H1 (cell line): ENCODE results near the gene GBP7. TPM values are rescaled to one million over a fixed set of nuclear protein-coding genes. Genes with fewer than 3 reads are reported as not detected.

ENCODE experiments used
- ASH2L ChIP-seq: fragments of 200-600, 300-600 bp; sonication (generic); IDR thresholded peaks from one replicate; pipeline ENCODE4 v1.7.1; 2017; ENCODE audit warnings: low read length
- CHD7 ChIP-seq: fragments of 300-600 bp; sonication (generic); IDR thresholded peaks from 2 replicates; pipeline ENCODE4 v1.7.1; 2012; ENCODE audit warnings: low read length, moderate library complexity, mild to moderate bottlenecking, inconsistent platforms; ENCODE audit not compliant: insufficient replicate concordance
- JUND ChIP-seq: IDR thresholded peaks from 2 replicates; pipeline ENCODE4 v1.6.1; 2011; ENCODE audit warnings: mild to moderate bottlenecking, improper control_type of control experiment, low read length
- polyA plus RNA-seq, 7 experiments: library from polyadenylated mRNA; depleted of rRNA in 3 of 7; stranded (reverse) in 5 of 7; unstranded in 2 of 7; fragments of >200 nt in 5 of 7; fragments of 200-250 nt in 2 of 7; gene quantifications; 1 replicate in 5 of 7; 2 replicates in 1 of 7; 4 replicates in 1 of 7; pipeline versions ENCODE4 v1.2.1 to v1.2.3, GENCODE V29; 2011 to 2013; ENCODE audit warnings: missing spikeins in 2 of 7, mixed read lengths in 2 of 7
- total RNA-seq: library from RNA; stranded (reverse); fragmentation: NEBNext Ultra II Directional; extraction: Animal tissue kit (Norgen Biotek cat#: 25700); gene quantifications from 2 replicates; pipeline ENCODE4 v1.2.1, GENCODE V29; 2021

GBP7 gene
- total and polyA plus RNA-seq, 2 of the 8 experiments (the other 6 are each of a cell fraction or from before 2014, with no cell fraction given), result not detected

GRCh38 chr1:89102021-89102420 lies 73.8 kb downstream of the GBP7 start (continued):
- TF ChIP-seq CHD7 (no peak), JUND (no peak), ASH2L (no peak)
